Measurements from ENCODE around the gene DDX19B. TPM values are rescaled to one million over a fixed set of nuclear protein-coding genes. Genes with fewer than 3 reads are reported as not detected.
"Not testable (repeated sequence)": the region's sequence is repeated elsewhere in the genome, so short reads cannot be mapped to it uniquely, and the experiment has no call there.

The DDX19B gene
- total RNA-seq, 1 donor from 2014 or later: 33.3 TPM

DNA sequence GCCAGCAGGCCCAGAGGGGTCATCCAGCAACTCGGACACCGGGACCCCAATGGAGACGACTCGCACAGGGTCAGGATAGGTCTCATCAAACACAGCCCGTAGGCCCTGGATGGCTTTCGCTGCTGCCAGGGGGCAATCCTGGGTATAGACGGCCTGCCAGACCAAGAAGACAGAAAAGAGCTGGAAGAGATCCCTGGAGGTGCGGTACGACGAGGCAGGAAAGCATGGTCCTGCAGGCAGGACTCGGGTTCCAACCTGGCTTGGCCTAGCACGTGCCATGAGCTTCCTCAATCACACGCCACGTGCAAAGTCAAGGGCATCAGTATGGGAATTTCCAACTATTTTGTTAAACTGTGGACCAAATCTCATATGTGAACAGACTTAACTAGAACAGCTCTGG is 40.9 kb upstream of the DDX19B start:
- intact Hi-C loops (cut with micrococcal nuclease): no loop called here
- no peaks in the 10 kb centered on the region for H3K27me3 Mint-ChIP-seq (ENCODE audit: low read depth)
- no peak for DNase-seq (ENCODE audit: low spot score)
- no peaks in the 10 kb centered on the region for H3K9me3 Mint-ChIP-seq
- H3K4me3 Mint-ChIP-seq (ENCODE audit: low read depth): no peak overlapping the region
- no peaks in the 10 kb centered on the region for H3K4me1 Mint-ChIP-seq (ENCODE audit: low read depth)
- peaks cover 73% of the 10 kb centered on the region for H3K36me3 Mint-ChIP-seq (ENCODE audit: low read depth)
- no peak overlapping the region for H3K27ac Mint-ChIP-seq

DNA sequence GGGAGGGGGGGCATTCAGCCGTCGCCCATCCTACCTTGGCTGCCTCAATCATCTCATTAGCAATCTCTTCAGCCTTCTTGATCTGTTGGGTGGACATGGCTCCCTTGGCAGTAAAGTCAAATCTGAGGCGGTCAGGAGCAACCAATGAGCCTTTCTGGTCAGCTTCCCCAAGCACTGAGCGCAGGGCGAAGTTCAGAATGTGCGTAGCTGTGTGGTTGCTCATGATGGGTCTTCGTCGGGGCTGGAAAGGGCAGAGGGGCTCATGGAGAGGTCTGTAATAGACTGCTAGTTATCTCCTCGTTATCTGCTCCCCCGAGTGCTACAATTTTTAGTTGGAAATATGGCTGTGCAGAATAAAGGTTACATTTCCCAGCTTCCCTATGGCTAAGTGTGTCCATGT is 40.0 kb upstream of the DDX19B start:
- no peaks in the 10 kb centered on the region for H3K4me1 Mint-ChIP-seq (ENCODE audit: low read depth)
- H3K9me3 Mint-ChIP-seq: no peaks in the 10 kb centered on the region
- intact Hi-C loops (cut with micrococcal nuclease): no loop called here
- peaks cover 69% of the 10 kb centered on the region for H3K36me3 Mint-ChIP-seq (ENCODE audit: low read depth)
- DNase-seq (ENCODE audit: low spot score): no peak
- H3K4me3 Mint-ChIP-seq (ENCODE audit: low read depth): no peak overlapping the region
- H3K27me3 Mint-ChIP-seq (ENCODE audit: low read depth): no peaks in the 10 kb centered on the region
- H3K27ac Mint-ChIP-seq: no peak overlapping the region

DNA sequence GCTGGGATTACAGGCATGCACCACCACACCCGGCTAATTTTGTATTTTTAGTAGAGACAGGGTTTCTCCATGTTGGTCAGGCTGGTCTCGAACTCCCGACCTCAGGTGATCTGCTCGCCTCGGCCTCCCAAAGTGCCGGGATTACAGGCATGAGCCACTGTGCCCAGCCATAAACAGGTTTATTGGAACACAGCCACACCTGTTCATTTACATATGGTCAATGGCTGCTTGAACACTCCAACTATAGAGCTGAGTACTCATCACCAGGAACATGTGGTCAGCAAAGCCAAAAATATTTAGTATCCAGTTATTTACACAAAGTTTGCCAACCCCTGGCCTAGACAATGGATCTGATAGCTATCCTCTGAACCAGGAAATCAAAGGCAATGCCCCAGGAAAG is 39.1 kb upstream of the DDX19B start:
- H3K4me3 Mint-ChIP-seq (ENCODE audit: low read depth); H3K27me3 Mint-ChIP-seq (ENCODE audit: low read depth); intact Hi-C loops (cut with micrococcal nuclease); H3K9me3 Mint-ChIP-seq; H3K4me1 Mint-ChIP-seq (ENCODE audit: low read depth); DNase-seq (ENCODE audit: low spot score); H3K27ac Mint-ChIP-seq: not testable (repeated sequence)
- H3K36me3 Mint-ChIP-seq (ENCODE audit: low read depth): peaks cover 70% of the 10 kb centered on the region

DNA sequence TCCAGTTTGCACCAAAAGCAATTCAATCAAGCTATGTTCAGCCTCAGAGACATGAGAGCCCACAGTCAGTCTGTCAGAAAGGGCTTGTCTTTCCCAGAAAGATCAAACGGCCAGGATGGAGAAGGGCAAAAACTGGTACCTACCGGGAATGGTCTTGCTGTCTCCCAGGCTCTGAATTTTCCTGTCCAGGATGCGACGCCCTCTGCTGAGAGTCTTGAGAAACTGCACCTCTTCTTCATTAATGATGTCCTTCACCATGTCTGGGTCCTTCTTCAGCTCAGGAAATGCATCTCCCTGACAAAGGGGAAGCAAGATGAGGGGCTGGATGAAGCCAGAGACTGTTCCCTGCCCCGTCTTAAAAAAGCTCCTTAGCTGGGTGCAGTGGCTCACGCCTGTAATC is 31.5 kb upstream of the DDX19B start:
- Mint-ChIP-seq H3K4me3 (ENCODE audit: low read depth) (no peak overlapping the region), H3K4me1 (ENCODE audit: low read depth) (no peaks in the 10 kb centered on the region)

DNA sequence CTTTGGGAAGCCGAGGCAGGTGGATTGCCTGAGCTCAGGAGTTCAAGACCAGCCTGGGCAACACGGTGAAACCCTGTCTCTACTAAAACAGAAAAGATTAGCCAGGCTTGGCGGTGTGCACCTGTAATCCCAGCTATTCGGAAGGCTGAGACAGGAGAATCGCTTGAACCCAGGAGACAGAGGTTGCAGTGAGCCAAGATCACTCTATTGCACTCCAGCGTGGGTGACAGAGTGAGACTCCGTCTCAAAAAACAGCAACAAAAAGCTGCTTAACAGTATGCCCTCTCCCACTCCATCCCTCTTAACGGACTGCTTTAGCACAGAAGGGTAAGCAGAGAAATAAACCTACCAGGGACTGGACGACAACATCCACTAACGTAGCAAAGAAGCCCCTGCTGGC is 31.1 kb upstream of the DDX19B start:
- peaks cover 71% of the 10 kb centered on the region for H3K36me3 Mint-ChIP-seq (ENCODE audit: low read depth)
- H3K4me1 Mint-ChIP-seq (ENCODE audit: low read depth); intact Hi-C loops (cut with micrococcal nuclease): not testable (repeated sequence)

More for the DNA sequence above, 31.5 kb upstream of the DDX19B start:
- Mint-ChIP-seq H3K36me3 (ENCODE audit: low read depth) (peaks cover 69% of the 10 kb centered on the region), H3K9me3 (no peaks in the 10 kb centered on the region), H3K27me3 (ENCODE audit: low read depth) (no peaks in the 10 kb centered on the region), H3K27ac (no peak overlapping the region)
- intact Hi-C loops (cut with micrococcal nuclease): no loop called here
- no peak for DNase-seq (ENCODE audit: low spot score)

DNA sequence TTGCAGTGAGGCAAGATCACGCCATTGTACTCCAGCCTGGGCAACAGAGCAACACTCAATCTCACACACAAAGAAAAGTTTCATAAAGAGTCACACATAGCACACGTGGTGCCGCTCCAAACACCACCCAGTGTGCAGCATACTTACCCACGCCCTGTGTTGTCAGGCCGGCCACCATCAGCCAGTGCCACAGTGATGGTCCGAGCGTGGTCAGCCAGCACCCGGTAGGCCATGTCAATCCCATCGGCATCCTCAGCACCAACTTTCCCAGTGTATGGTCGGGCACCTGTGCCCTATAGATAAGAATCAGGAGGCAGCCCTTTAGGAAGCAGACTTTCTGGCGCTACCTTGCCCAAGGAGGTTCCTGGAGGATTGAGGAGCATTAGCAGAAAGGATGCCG is 29.5 kb upstream of the DDX19B start:
- Mint-ChIP-seq H3K4me3 (ENCODE audit: low read depth) (no peak overlapping the region), H3K36me3 (ENCODE audit: low read depth) (peaks cover 72% of the 10 kb centered on the region), H3K27ac (no peak overlapping the region), H3K4me1 (ENCODE audit: low read depth) (no peaks in the 10 kb centered on the region), H3K27me3 (ENCODE audit: low read depth) (no peaks in the 10 kb centered on the region), H3K9me3 (no peaks in the 10 kb centered on the region)
- no peak for DNase-seq (ENCODE audit: low spot score)
- intact Hi-C loops (cut with micrococcal nuclease): no loop called here

More for the DNA sequence above, 31.1 kb upstream of the DDX19B start:
- DNase-seq (ENCODE audit: low spot score); H3K27ac Mint-ChIP-seq; H3K27me3 Mint-ChIP-seq (ENCODE audit: low read depth); H3K9me3 Mint-ChIP-seq; H3K4me3 Mint-ChIP-seq (ENCODE audit: low read depth): not testable (repeated sequence)

DNA sequence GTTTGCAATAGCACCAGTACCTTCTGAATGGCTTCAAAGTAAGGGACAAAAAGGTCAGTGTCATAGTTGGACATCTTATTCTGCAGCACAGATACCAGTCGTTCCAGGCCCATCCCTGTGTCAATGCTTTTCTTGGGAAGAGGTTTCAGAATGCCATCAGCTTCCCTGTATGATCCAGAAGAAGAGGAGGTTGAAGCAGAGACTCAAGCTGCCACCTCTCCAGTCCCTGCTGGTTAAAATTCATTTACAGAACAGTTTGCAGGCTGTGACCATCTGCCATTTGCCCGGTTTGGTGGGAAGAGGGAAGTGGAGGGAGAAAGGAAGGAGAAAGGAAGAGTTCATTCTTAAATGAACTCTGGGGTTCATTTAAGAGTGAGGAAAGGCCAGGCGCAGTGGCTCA is 28.8 kb upstream of the DDX19B start:
- Mint-ChIP-seq H3K27ac (no peak overlapping the region), H3K36me3 (ENCODE audit: low read depth) (peaks cover 72% of the 10 kb centered on the region), H3K9me3 (no peaks in the 10 kb centered on the region), H3K4me1 (ENCODE audit: low read depth) (no peaks in the 10 kb centered on the region), H3K27me3 (ENCODE audit: low read depth) (no peaks in the 10 kb centered on the region), H3K4me3 (ENCODE audit: low read depth) (no peak overlapping the region)
- DNase-seq (ENCODE audit: low spot score): no peak
- intact Hi-C loops (cut with micrococcal nuclease): no loop called here

DNA sequence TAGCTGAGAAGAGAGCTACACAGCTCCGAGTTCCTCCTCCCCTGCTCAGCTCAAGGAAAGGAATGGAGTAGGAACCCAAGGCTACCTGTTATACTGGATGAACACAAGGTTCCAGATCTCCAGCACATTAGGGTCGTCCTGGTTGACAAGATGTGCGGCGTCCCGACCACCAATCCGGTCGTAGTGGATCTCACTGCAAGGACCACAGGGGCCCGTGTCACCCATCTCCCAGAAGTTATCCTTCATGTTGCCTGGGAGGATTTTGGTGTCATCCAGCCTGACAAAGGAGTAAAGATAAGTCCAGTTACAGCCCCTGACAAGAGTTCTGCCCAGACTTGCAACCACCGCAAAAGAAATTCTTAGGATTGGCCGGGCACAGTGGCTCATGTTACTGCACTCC is 27.3 kb upstream of the DDX19B start:
- intact Hi-C loops (cut with micrococcal nuclease): no loop called here

DNA sequence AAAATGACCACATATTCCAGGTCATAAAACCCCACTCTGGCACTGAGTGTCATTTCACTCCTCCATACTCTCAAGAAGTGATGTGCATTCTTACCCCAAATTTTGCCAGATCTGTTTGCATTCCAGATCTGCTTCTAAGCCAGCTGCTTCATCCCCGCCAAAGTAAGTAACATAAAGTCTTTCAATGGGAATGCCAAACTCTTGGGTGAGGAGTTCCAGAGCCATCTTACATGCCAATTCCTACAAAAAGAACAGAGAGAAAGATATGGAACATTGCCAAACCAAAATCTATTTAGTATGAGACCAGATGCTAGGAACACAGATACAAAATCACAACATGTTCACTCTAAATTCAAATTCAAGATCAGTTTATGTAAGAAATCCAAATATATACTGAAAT is 22.6 kb upstream of the DDX19B start:
- Mint-ChIP-seq H3K36me3 (ENCODE audit: low read depth) (peaks cover 66% of the 10 kb centered on the region), H3K4me1 (ENCODE audit: low read depth) (peaks cover 1% of the 10 kb centered on the region), H3K4me3 (ENCODE audit: low read depth) (no peak overlapping the region), H3K27ac (no peak overlapping the region), H3K27me3 (ENCODE audit: low read depth) (no peaks in the 10 kb centered on the region), H3K9me3 (no peaks in the 10 kb centered on the region)
- DNase-seq (ENCODE audit: low spot score): no peak
- intact Hi-C loops (cut with micrococcal nuclease): no loop called here

More for the DNA sequence above, 27.3 kb upstream of the DDX19B start:
- no peaks in the 10 kb centered on the region for H3K4me1 Mint-ChIP-seq (ENCODE audit: low read depth)
- no peaks in the 10 kb centered on the region for H3K9me3 Mint-ChIP-seq
- no peak for DNase-seq (ENCODE audit: low spot score)
- H3K36me3 Mint-ChIP-seq (ENCODE audit: low read depth): peaks cover 70% of the 10 kb centered on the region
- H3K4me3 Mint-ChIP-seq (ENCODE audit: low read depth): no peak overlapping the region
- H3K27me3 Mint-ChIP-seq (ENCODE audit: low read depth): no peaks in the 10 kb centered on the region
- H3K27ac Mint-ChIP-seq: no peak overlapping the region

DNA sequence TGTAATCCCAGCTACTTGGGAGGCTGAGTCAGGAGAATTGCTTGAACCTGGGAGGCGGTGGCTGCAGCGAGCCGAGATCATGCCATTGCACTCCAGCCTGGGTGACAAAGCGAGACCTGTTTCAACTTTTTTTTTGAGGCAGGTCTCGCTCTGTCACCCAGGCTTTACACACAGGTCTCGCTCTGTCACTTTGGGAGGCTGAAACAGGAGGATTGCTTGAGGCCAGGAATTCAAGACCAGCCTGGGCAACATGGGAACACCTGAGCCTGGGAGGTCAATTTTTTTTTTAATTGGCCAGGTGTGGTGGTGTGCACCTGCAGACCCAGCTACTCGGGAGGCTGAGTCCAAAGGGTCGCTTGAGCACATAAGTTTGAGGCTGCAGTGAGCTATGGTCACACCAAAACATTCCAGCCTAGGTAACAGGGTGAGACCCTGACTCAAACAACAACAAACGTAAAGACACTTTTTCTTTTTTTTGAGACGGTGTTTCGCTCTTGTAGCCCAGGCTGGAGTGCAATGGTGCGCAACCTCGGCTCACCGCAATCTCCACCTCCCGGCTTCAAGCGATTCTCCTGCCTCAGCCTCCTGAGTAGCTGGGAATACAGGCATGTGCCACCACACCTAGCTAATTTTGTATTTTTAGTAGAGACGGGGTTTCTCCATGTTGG is 11.5 kb upstream of the DDX19B start:
- H3K9me3 Mint-ChIP-seq; DNase-seq (ENCODE audit: low spot score); H3K27me3 Mint-ChIP-seq (ENCODE audit: low read depth); intact Hi-C loops (cut with micrococcal nuclease): not testable (repeated sequence)
- peaks cover 36% of the 10 kb centered on the region for H3K36me3 Mint-ChIP-seq (ENCODE audit: low read depth)
- H3K27ac Mint-ChIP-seq: peak overlapping the region; percentile 65
- peaks cover 26% of the 10 kb centered on the region for H3K4me1 Mint-ChIP-seq (ENCODE audit: low read depth)
- peak overlapping the region; percentile 97 for H3K4me3 Mint-ChIP-seq (ENCODE audit: low read depth)

DNA sequence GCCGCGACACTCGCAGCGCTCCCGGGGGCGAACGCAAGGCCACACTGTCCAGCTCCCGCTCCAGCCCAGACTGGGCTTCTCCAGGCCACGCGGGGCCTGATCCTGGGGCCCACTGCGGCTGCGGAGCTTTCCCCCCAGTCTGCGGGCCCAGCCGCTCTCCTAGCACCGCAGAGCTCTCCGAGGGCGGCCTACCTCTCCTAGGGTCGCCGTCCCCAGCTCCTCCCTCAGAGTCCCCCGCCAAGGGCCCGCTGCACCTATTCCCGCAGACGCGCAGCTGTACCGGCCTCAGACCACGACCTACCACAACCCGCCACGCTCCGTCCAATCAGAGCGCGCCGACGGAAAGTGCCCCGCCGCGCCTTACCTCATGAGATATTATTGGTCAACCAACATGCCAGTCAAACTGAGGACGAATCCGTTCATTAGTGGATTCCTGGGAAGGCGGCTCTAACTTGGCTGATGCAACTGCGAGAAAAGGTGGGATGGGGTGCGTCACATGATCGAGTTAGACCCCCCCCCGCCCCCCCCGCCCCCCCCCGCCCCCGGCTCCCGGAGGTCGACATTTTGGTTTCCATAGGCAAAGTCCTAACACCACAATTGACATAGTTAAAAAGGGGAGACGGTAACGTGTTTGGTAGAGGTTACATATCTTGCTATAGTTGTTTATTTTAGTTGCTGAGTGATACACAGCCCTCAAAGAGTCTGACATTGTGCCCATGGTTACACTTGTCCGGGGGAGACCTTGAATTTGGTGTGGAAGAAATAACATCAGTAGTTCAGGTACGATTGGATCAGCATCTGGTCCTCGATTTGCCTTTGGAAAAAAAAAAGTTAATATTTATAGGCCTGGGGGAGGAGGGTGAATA is 9.5 kb upstream of the DDX19B start, which contains the start of gene AARS1:
TSS of gene AARS1 (minus strand) at position 278 of the 866 bp plus-strand sequence. CDS start 6,743 bp downstream, outside the sequence.
- H3K4me1 Mint-ChIP-seq (ENCODE audit: low read depth): peaks cover 20% of the 10 kb centered on the region
- intact Hi-C loops (cut with micrococcal nuclease): loop anchor here (1.0 to 2.0 kb wide), 3 partner anchors 38 to 233 kb away; partner anchors contain the start of genes COG4, DDX19A, EXOSC6 and SF3B3
- H3K36me3 Mint-ChIP-seq (ENCODE audit: low read depth): peaks cover 21% of the 10 kb centered on the region
- DNase-seq (ENCODE audit: low spot score): peak; percentile 96
- peak within 1 kb of the TSS; percentile 98 for H3K27ac Mint-ChIP-seq
- H3K4me3 Mint-ChIP-seq (ENCODE audit: low read depth): peak within 1 kb of the TSS; percentile 97
- no peaks in the 10 kb centered on the region for H3K9me3 Mint-ChIP-seq
- H3K27me3 Mint-ChIP-seq (ENCODE audit: low read depth): no peaks in the 10 kb centered on the region

DNA sequence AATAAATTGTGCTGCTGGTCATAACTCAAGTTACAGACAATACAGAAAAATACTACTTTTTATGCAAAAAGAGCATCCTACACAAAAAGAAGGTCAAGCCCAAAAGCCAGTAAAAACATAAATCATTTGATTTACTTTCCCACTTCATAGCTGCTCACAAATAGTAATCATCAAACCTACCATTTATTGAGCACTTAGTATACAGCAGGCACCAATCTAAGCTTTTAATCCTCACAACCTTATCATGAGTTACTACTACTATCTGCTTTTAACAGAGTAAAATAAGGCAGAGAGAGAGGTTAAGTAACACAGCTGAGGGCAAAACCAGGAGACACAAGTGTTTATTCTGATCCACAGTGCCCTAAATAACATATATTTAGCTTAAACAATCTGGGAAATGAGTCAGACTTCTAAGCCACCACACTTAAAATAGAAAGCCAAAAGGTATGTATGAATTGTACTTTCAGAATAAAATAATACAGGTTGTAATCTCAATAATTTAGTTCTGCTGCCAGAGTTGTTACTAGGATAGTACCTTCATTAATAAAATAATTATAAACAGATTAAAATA is 8.0 kb upstream of the DDX19B start:
- Mint-ChIP-seq H3K36me3 (ENCODE audit: low read depth) (peaks cover 9% of the 10 kb centered on the region), H3K4me3 (ENCODE audit: low read depth) (no peak overlapping the region), H3K9me3 (no peaks in the 10 kb centered on the region), H3K27ac (peak overlapping the region; percentile 38), H3K27me3 (ENCODE audit: low read depth) (no peaks in the 10 kb centered on the region), H3K4me1 (ENCODE audit: low read depth) (peaks cover 13% of the 10 kb centered on the region)
- intact Hi-C loops (cut with micrococcal nuclease): no loop called here
- no peak for DNase-seq (ENCODE audit: low spot score)

DNA sequence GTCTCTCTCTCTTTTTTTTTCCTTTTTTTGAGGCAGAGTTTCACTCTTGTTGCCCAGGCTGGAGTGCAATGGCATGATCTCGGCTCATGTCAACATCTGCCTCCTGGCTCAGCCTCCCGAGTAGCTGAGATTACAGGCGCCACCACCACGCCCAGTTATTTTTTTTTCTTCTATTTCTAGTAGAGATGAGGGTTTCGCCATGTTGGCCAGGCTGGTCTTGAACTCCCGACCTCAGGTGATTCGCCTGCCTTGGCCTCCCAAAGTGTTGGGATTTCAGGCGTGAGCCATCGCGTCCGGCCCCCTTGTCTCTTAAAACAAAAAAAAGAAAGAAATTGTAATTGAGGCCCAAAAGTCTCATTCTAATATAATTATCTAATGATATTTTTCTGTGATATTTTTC is 6.8 kb upstream of the DDX19B start:
- H3K4me3 Mint-ChIP-seq (ENCODE audit: low read depth); DNase-seq (ENCODE audit: low spot score); H3K27ac Mint-ChIP-seq; H3K9me3 Mint-ChIP-seq; H3K27me3 Mint-ChIP-seq (ENCODE audit: low read depth); intact Hi-C loops (cut with micrococcal nuclease); H3K36me3 Mint-ChIP-seq (ENCODE audit: low read depth): not testable (repeated sequence)
- H3K4me1 Mint-ChIP-seq (ENCODE audit: low read depth): peaks cover 13% of the 10 kb centered on the region
